Inferior parietal cortex (tissue), 1 donor: ENCODE measurements around the gene FMO4.
"Not testable (repeated sequence)": the region's sequence is repeated elsewhere in the genome, so short reads cannot be mapped to it uniquely, and the experiment has no call there.

ENCODE experiments used
- DNase-seq: peaks from one replicate; pipeline ENCODE4 v3.0.0-alpha.2; 2016; ENCODE audit errors: extremely low spot score

Gene FMO4

DNA sequence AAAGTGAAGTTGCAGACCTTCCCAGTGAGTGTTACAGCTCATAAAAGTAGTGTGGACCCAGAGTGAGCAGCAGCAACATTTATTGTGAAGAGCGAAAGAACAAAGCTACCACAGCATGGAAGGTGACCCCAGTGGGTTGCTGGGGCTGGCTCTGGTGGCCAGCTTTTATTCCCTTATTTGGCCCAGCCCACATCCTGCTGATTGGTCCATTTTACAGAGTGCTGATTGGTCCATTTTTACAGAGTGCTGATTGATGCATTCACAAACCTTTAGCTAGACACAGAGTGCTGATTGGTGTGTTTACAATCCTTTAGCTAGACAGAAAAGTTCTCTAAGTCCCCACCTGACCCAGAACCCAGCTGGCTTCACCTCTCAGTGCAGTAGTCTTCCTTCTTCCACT, 76.8 kb downstream of the FMO4 start:
- DNase-seq: not testable (repeated sequence)
